ENCODE results near the gene ANXA8.

Gene ANXA8

DNA sequence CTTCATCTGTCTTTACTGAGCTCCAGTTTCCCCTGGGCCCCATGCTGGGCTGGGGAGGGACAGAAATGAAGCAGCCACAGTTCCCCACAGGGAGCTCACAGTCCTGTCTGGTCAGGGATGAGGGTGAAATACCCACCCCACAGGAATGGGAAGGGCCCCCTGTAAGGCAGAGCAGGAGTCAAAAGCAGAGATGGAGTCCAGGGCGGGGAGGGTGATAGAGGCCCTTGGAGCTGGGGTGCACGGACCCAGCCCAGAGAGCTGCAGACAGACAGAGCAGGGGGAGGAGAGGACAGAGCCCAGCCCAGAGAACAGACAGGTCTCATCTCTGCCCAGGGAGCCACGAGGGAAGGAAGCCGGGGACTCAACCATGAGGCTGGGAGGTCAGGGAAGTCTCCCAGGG is 64.9 kb downstream of the ANXA8 start:
- TF ChIP-seq, protein P1, sequence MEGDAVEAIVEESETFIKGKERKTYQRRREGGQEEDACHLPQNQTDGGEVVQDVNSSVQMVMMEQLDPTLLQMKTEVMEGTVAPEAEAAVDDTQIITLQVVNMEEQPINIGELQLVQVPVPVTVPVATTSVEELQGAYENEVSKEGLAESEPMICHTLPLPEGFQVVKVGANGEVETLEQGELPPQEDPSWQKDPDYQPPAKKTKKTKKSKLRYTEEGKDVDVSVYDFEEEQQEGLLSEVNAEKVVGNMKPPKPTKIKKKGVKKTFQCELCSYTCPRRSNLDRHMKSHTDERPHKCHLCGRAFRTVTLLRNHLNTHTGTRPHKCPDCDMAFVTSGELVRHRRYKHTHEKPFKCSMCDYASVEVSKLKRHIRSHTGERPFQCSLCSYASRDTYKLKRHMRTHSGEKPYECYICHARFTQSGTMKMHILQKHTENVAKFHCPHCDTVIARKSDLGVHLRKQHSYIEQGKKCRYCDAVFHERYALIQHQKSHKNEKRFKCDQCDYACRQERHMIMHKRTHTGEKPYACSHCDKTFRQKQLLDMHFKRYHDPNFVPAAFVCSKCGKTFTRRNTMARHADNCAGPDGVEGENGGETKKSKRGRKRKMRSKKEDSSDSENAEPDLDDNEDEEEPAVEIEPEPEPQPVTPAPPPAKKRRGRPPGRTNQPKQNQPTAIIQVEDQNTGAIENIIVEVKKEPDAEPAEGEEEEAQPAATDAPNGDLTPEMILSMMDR (IDR thresholded peaks at IDR 0.05; ENCODE audit: low read depth, low read length) = no peak
- H3K4me3 ChIP-seq (ENCODE audit: low read depth, low read length) = no peak overlapping the region

DNA sequence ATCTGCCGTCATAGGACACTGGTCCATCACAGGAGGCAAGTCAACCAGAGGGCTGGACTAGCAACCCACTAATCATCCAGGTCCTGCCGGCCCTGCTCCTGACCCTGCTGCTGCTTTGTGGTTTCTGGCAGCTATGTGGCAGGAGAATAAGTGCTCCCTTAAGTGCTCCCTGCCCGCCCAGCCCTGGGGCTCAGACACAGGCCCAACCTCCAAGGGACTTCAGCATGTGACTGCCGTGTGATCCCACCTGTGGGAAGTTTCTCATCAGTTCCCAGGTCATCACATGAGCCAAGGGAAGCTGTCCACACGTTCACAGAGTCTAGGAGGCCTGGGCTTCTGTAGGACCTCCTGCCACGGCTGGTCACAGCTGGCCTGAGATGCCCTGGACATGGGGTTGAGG is 65.6 kb downstream of the ANXA8 start:
- no peak overlapping the region for H3K4me3 ChIP-seq (ENCODE audit: low read depth, low read length)
- TF ChIP-seq, protein P1 (IDR thresholded peaks at IDR 0.05; ENCODE audit: low read depth, low read length) = no peak

Measured in WI38 (cell line).